SU-DHL-6 (cell line): ENCODE results near the gene RB1.

Source experiments
- H2AFZ ChIP-seq: fragments of 200-600 bp; sonication (generic); 2 replicates; pipeline ENCODE4 v1.6.1; 2014; ENCODE audit warnings: low read depth, mild to moderate bottlenecking, moderate library complexity, mixed read lengths, antibody characterized with exemption, low read length; ENCODE audit not compliant: severe bottlenecking
- H3F3A ChIP-seq: fragments of 200-600 bp; shearing (Covaris generic); 2 replicates; pipeline ENCODE4 v1.6.0; 2016; ENCODE audit warnings: antibody characterized with exemption, mild to moderate bottlenecking; ENCODE audit not compliant: insufficient read depth
- H3K27ac ChIP-seq: fragments of 200-600 bp; sonication (generic); 2 replicates; pipeline ENCODE4 v1.5.1; 2016; ENCODE audit warnings: low read depth, mild to moderate bottlenecking, low read length, moderate library complexity, mixed read lengths
- H3K27me3 ChIP-seq: fragments of 200-600 bp; sonication (generic), shearing (Covaris generic); 2 replicates; pipeline ENCODE4 v1.6.0; 2014; ENCODE audit warnings: mild to moderate bottlenecking, low read length
- H3K36me3 ChIP-seq: fragments of 200-600 bp; sonication (generic); 2 replicates; pipeline ENCODE4 v1.6.1; 2014; ENCODE audit warnings: mild to moderate bottlenecking, low read length, mixed read lengths
- H3K4me2 ChIP-seq: fragments of 300-600, 200-600 bp; shearing (Covaris generic), sonication (generic); 2 replicates; pipeline ENCODE4 v1.6.0; 2014; ENCODE audit warnings: low read length, low read depth, mild to moderate bottlenecking; ENCODE audit not compliant: poor library complexity, severe bottlenecking
- H3K4me3 ChIP-seq: fragments of 200-600 bp; sonication (generic); 2 replicates; pipeline ENCODE4 v1.5.1; 2014; ENCODE audit warnings: antibody characterized with exemption, low read length, mild to moderate bottlenecking, mixed read lengths; ENCODE audit not compliant: insufficient read depth, poor library complexity, severe bottlenecking
- H3K79me2 ChIP-seq: fragments of 200-600 bp; sonication (generic); 2 replicates; pipeline ENCODE4 v1.6.1; 2014; ENCODE audit warnings: mild to moderate bottlenecking, low read length, moderate library complexity; ENCODE audit not compliant: insufficient read depth
- H3K9ac ChIP-seq: fragments of 200-600 bp; sonication (generic); 2 replicates; pipeline ENCODE4 v1.7.0; 2014; ENCODE audit warnings: mild to moderate bottlenecking, low read length
- H3K9me2 ChIP-seq: fragments of 200-600 bp; sonication (generic); replicated peaks from 2 replicates; pipeline ENCODE4 v1.6.1; 2014; ENCODE audit warnings: low read length; ENCODE audit not compliant: insufficient read depth
- H3K9me3 ChIP-seq: fragments of 200-600 bp; sonication (generic); 2 replicates; pipeline ENCODE4 v1.6.1; 2014; ENCODE audit warnings: low read length, mixed read lengths; ENCODE audit not compliant: insufficient read depth
- H4K20me1 ChIP-seq: fragments of 200-600 bp; sonication (generic); 2 replicates; pipeline ENCODE4 v1.6.1; 2014; ENCODE audit warnings: low read depth, mild to moderate bottlenecking, antibody characterized with exemption, low read length, moderate library complexity, mixed read lengths
- EZH2phosphoT487 ChIP-seq: fragments of 200-600 bp; sonication (generic), shearing (Covaris generic); conservative IDR thresholded peaks from 2 replicates; pipeline ENCODE4 v1.6.1; 2018; ENCODE audit warnings: mild to moderate bottlenecking, antibody characterized with exemption, low read length, moderate library complexity, mixed read lengths
- TF ChIP-seq, protein P1 (sequence below): fragments of 200-600 bp; sonication (generic); IDR thresholded peaks from one replicate; pipeline ENCODE4 v1.5.1; 2017; ENCODE audit warnings: antibody characterized with exemption, mild to moderate bottlenecking, low read length, moderate library complexity; ENCODE audit not compliant: insufficient read depth, poor library complexity, severe bottlenecking

Gene RB1

DNA sequence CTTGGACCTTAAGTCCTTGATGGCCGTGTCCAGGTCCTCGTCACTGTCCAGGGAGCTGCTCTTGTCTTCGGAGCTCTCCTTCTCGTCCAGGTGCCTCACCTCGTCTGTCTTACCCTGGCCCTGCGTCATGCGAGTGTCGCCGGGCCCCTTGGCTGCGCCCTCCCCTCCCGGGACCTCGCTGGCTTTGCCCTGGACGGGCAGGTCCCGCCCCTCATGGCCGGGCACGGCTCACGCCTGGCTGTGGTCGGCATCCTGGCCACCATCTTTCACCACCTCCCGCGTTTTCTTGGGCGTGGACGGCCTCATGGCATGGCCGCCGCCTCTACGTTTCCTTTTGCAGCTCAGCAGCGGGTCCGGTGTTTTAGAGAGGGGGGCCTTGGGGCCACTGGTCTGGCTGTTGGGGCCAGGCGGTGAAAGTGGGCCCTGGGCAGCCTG is 14.8 kb downstream of the RB1 start:
- TF ChIP-seq, protein P1, sequence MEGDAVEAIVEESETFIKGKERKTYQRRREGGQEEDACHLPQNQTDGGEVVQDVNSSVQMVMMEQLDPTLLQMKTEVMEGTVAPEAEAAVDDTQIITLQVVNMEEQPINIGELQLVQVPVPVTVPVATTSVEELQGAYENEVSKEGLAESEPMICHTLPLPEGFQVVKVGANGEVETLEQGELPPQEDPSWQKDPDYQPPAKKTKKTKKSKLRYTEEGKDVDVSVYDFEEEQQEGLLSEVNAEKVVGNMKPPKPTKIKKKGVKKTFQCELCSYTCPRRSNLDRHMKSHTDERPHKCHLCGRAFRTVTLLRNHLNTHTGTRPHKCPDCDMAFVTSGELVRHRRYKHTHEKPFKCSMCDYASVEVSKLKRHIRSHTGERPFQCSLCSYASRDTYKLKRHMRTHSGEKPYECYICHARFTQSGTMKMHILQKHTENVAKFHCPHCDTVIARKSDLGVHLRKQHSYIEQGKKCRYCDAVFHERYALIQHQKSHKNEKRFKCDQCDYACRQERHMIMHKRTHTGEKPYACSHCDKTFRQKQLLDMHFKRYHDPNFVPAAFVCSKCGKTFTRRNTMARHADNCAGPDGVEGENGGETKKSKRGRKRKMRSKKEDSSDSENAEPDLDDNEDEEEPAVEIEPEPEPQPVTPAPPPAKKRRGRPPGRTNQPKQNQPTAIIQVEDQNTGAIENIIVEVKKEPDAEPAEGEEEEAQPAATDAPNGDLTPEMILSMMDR = no peak
- TF ChIP-seq EZH2phosphoT487 = no peak
- Histone ChIP-seq H3F3A (0 out of 2 replicates have a peak, but pooled peaks cover 4% of the 10 kb centered on the region), H3K4me3 (no peak overlapping the region), H2AFZ (no peak overlapping the region), H3K79me2 (peaks cover 78% of the 10 kb centered on the region), H3K36me3 (peaks cover 17% of the 10 kb centered on the region), H3K27me3 (no peaks in the 10 kb centered on the region), H3K9me3 (peaks cover 4% of the 10 kb centered on the region; the same call in 1 of the 2 replicates), H3K27ac (no peak overlapping the region), H3K9ac (no peak overlapping the region), H4K20me1 (peaks cover 1% of the 10 kb centered on the region; the same call in 1 of the 2 replicates), H3K4me2 (no peak overlapping the region), H3K9me2 (no peaks in the 10 kb centered on the region)

- peaks cover 77% of the 10 kb centered on the region for H3K79me2 ChIP-seq
- 0 out of 2 replicates have a peak, but pooled peaks cover 5% of the 10 kb centered on the region for H3F3A ChIP-seq
- H4K20me1 ChIP-seq = peaks cover 4% of the 10 kb centered on the region; the same call in 1 of the 2 replicates
- no peaks in the 10 kb centered on the region for H3K9me2 ChIP-seq
- peaks cover 23% of the 10 kb centered on the region for H3K36me3 ChIP-seq
- H2AFZ ChIP-seq = no peak overlapping the region
- H3K4me2 ChIP-seq = no peak overlapping the region
- no peak overlapping the region for H3K27ac ChIP-seq
- no peak overlapping the region for H3K9ac ChIP-seq
- no peak overlapping the region for H3K4me3 ChIP-seq
- H3K27me3 ChIP-seq = no peaks in the 10 kb centered on the region
- TF ChIP-seq, protein P1 = no peak
- no peak for TF ChIP-seq EZH2phosphoT487
- H3K9me3 ChIP-seq = peaks cover 4% of the 10 kb centered on the region; the same call in 1 of the 2 replicates
These were observed 15.4 kb downstream of the RB1 start for GRCh38 chr13:48318821-48319511.

GRCh38 chr13:48319531-48320398 is 16.2 kb downstream of the RB1 start:
- peaks cover 23% of the 10 kb centered on the region for H3K36me3 ChIP-seq
- 0 out of 2 replicates have a peak, but pooled peaks cover 5% of the 10 kb centered on the region for H3F3A ChIP-seq
- H3K4me3 ChIP-seq = no peak overlapping the region
- no peak overlapping the region for H2AFZ ChIP-seq
- no peak overlapping the region for H3K4me2 ChIP-seq
- no peaks in the 10 kb centered on the region for H3K9me2 ChIP-seq
- H3K27ac ChIP-seq = no peak overlapping the region
- peaks cover 77% of the 10 kb centered on the region for H3K79me2 ChIP-seq
- no peak overlapping the region for H3K9ac ChIP-seq
- no peaks in the 10 kb centered on the region for H3K27me3 ChIP-seq
- H3K9me3 ChIP-seq = peaks cover 4% of the 10 kb centered on the region; the same call in 1 of the 2 replicates
- TF ChIP-seq, protein P1 = no peak
- TF ChIP-seq EZH2phosphoT487 = no peak
- H4K20me1 ChIP-seq = peaks cover 4% of the 10 kb centered on the region; the same call in 1 of the 2 replicates
